ENCODE data around the gene NEAT1. TPM values are rescaled to one million over a fixed set of nuclear protein-coding genes. Genes with fewer than 3 reads are reported as not detected.

Gene NEAT1
- total and polyA plus RNA-seq, 2 experiments from 2014 or later: 4.2 to 11.3 TPM

- Histone ChIP-seq H3K36me3 (no peaks in the 10 kb centered on the region), H3K4me3 (no peak overlapping the region), H3K27me3 (no peaks in the 10 kb centered on the region), H3K9me3 (ENCODE audit: low read depth) (no peaks in the 10 kb centered on the region), H3K4me1 (ENCODE audit: low read depth) (peaks cover 54% of the 10 kb centered on the region), H3K27ac (peak overlapping the region; percentile 98)
- no peak for TF ChIP-seq CTCF (IDR thresholded peaks at IDR 0.05; ENCODE audit: low read depth, low read length)
- DNase-seq (ENCODE audit: low read depth in 1 of 2, low spot score in 1 of 2): peak; percentile 46 to 67
Measured at GRCh38 chr11:65417702-65418430, 4.7 kb upstream of the NEAT1 start.

- peak overlapping the region; percentile 98 for H3K27ac ChIP-seq
- no peak overlapping the region for H3K4me3 ChIP-seq
- H3K27me3 ChIP-seq: no peaks in the 10 kb centered on the region
- H3K4me1 ChIP-seq (ENCODE audit: low read depth): peaks cover 59% of the 10 kb centered on the region
- H3K9me3 ChIP-seq (ENCODE audit: low read depth): no peaks in the 10 kb centered on the region
- TF ChIP-seq CTCF (IDR thresholded peaks at IDR 0.05; ENCODE audit: low read depth, low read length): no peak
- H3K36me3 ChIP-seq: no peaks in the 10 kb centered on the region
- DNase-seq (ENCODE audit: low read depth in 1 of 2, low spot score in 1 of 2): peak in 1 of 2 donors; percentile 57
Measured at GRCh38 chr11:65418431-65418680, 4.2 kb upstream of the NEAT1 start.

- Histone ChIP-seq H3K27me3 (no peaks in the 10 kb centered on the region), H3K9me3 (ENCODE audit: low read depth) (no peaks in the 10 kb centered on the region), H3K36me3 (no peaks in the 10 kb centered on the region), H3K27ac (peak overlapping the region; percentile 98), H3K4me3 (no peak overlapping the region), H3K4me1 (ENCODE audit: low read depth) (peaks cover 65% of the 10 kb centered on the region)
- no peak for TF ChIP-seq CTCF (IDR thresholded peaks at IDR 0.05; ENCODE audit: low read depth, low read length)
- peak; percentile 91 to 99 for DNase-seq (ENCODE audit: low read depth in 1 of 2, low spot score in 1 of 2)
Measured at GRCh38 chr11:65418681-65419459, 3.7 kb upstream of the NEAT1 start.

- no peak for DNase-seq (ENCODE audit: low read depth in 1 of 2, low spot score in 1 of 2)
- no peaks in the 10 kb centered on the region for H3K36me3 ChIP-seq
- H3K9me3 ChIP-seq (ENCODE audit: low read depth): no peaks in the 10 kb centered on the region
- peaks cover 67% of the 10 kb centered on the region for H3K4me1 ChIP-seq (ENCODE audit: low read depth)
- H3K27ac ChIP-seq: peak overlapping the region; percentile 98
- H3K4me3 ChIP-seq: no peak overlapping the region
- no peak for TF ChIP-seq CTCF (IDR thresholded peaks at IDR 0.05; ENCODE audit: low read depth, low read length)
- no peaks in the 10 kb centered on the region for H3K27me3 ChIP-seq
Measured at GRCh38 chr11:65419460-65419771, 3.2 kb upstream of the NEAT1 start.

GRCh38 chr11:65419772-65420481 is 2.7 kb upstream of the NEAT1 start:
- no peaks in the 10 kb centered on the region for H3K36me3 ChIP-seq
- H3K9me3 ChIP-seq (ENCODE audit: low read depth): no peaks in the 10 kb centered on the region
- no peak for TF ChIP-seq CTCF (IDR thresholded peaks at IDR 0.05; ENCODE audit: low read depth, low read length)
- H3K4me1 ChIP-seq (ENCODE audit: low read depth): peaks cover 71% of the 10 kb centered on the region
- H3K4me3 ChIP-seq: no peak overlapping the region
- peak overlapping the region; percentile 98 for H3K27ac ChIP-seq
- no peaks in the 10 kb centered on the region for H3K27me3 ChIP-seq
- DNase-seq (ENCODE audit: low read depth in 1 of 2, low spot score in 1 of 2): peak; percentile 59 to 98

Data from cardiac muscle cell (in vitro differentiated cells and primary cell).